Fibroblast of lung (primary cell): ENCODE measurements around the gene PMIS2.

Source experiments
- EZH2 ChIP-seq: IDR thresholded peaks from 2 replicates; pipeline ENCODE4 v1.5.1; 2012; ENCODE audit warnings: low read length, control low read depth, mild to moderate bottlenecking; ENCODE audit errors: missing control alignments
- TF ChIP-seq, protein P1 (sequence below), 2 donors: IDR thresholded peaks in 1 of 2; conservative IDR thresholded peaks in 1 of 2; 1 replicate in 1 of 2; 2 replicates in 1 of 2; pipeline ENCODE4 v1.5.1; 2011 to 2012; ENCODE audit warnings: low read length in 2 of 2, control low read depth in 1 of 2, inconsistent platforms in 1 of 2, low read depth in 1 of 2, mild to moderate bottlenecking in 1 of 2

DNA sequence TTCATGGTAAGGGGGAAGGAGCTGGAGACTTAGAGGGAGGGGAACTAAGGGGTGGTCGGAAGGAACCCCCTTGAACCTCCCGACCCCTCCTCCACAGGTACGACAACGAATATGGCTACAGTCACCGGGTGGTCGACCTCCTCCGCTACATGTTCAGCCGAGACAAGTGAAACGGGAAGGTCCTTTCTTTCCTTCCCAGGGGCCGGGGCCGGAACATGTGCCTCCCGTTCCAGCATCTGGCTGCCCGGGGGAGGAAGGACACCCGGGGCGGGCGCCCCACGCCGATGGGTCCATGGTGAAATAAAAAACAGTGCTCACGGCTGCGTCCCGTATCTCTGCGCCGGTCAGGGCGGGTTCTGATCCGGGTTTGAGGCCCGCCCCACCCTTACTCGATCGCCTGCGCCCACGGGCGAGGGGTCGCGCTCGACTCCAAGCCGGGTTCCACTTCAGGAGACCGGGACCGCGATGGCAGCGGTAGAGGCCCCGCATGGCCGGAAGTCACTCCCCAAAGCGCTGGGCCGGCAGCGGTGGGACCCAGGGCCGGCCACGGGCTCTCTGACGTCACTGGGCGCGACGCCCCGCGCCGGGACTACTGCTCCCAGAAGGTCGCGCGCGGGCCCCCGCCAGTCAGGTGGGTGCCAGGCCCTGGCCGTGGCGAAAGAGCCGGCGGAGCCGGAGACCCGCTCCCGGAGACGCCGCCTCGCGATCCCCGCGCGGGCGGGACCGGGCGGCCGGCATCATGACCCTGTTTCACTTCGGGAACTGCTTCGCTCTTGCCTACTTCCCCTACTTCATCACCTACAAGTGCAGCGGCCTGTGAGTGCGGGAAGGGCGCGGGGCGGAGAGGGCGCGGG is 40.7 kb upstream of the PMIS2 start, which contains the start of gene TMEM147:
- TF ChIP-seq, protein P1, sequence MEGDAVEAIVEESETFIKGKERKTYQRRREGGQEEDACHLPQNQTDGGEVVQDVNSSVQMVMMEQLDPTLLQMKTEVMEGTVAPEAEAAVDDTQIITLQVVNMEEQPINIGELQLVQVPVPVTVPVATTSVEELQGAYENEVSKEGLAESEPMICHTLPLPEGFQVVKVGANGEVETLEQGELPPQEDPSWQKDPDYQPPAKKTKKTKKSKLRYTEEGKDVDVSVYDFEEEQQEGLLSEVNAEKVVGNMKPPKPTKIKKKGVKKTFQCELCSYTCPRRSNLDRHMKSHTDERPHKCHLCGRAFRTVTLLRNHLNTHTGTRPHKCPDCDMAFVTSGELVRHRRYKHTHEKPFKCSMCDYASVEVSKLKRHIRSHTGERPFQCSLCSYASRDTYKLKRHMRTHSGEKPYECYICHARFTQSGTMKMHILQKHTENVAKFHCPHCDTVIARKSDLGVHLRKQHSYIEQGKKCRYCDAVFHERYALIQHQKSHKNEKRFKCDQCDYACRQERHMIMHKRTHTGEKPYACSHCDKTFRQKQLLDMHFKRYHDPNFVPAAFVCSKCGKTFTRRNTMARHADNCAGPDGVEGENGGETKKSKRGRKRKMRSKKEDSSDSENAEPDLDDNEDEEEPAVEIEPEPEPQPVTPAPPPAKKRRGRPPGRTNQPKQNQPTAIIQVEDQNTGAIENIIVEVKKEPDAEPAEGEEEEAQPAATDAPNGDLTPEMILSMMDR (conservative IDR thresholded peaks at IDR 0.05 in 1 of 2, IDR thresholded peaks at IDR 0.05 in 1 of 2; ENCODE audit: low read depth in 1 of 2, low read length in 2 of 2) = no peak
- no peak for TF ChIP-seq EZH2
